NT2/D1 (cell line): ENCODE results near the gene C11orf42.

Experiments
- DNase-seq: peaks from one replicate; pipeline ENCODE4 v3.0.0-alpha.2; 2011; ENCODE audit warnings: low read depth, low spot score
- H3K27me3 ChIP-seq: 2 replicates; pipeline ENCODE4 v1.6.0; 2011; ENCODE audit warnings: mild to moderate bottlenecking; ENCODE audit not compliant: insufficient read length, insufficient read depth
- H3K36me3 ChIP-seq: 2 replicates; pipeline ENCODE4 v1.6.1; 2011; ENCODE audit warnings: mild to moderate bottlenecking, low read length, mixed read lengths; ENCODE audit not compliant: insufficient read depth, insufficient read length
- H3K4me1 ChIP-seq: 2 replicates; pipeline ENCODE4 v1.5.1; 2011; ENCODE audit not compliant: insufficient read depth, insufficient read length
- H3K4me3 ChIP-seq: 2 replicates; pipeline ENCODE4 v1.5.1; 2011; ENCODE audit warnings: low read depth; ENCODE audit not compliant: insufficient read length
- H3K9ac ChIP-seq: 2 replicates; pipeline ENCODE4 v1.6.0; 2011; ENCODE audit warnings: low read depth; ENCODE audit not compliant: insufficient read length
- H3K9me3 ChIP-seq: 2 replicates; pipeline ENCODE4 v1.5.1; 2011; ENCODE audit warnings: mild to moderate bottlenecking, low read length; ENCODE audit not compliant: insufficient read depth
- SUZ12 ChIP-seq: IDR thresholded peaks from 2 replicates; pipeline ENCODE4 v1.6.1; 2011; ENCODE audit not compliant: insufficient read length, insufficient read depth; ENCODE audit errors: extremely low read depth
- YY1 ChIP-seq: IDR thresholded peaks from 2 replicates; pipeline ENCODE4 v1.6.1; 2011; ENCODE audit not compliant: insufficient read length, insufficient read depth
- ZNF274 ChIP-seq: IDR thresholded peaks from 2 replicates; pipeline ENCODE4 v1.6.1; 2011; ENCODE audit warnings: mild to moderate bottlenecking, low read depth, low read length

Gene C11orf42

GRCh38 chr11:6223854-6224253, 18.5 kb downstream of the C11orf42 start:
- Histone ChIP-seq H3K9ac (no peak overlapping the region), H3K36me3 (peaks cover 42% of the 10 kb centered on the region)

GRCh38 chr11:6224421-6224820, 19.1 kb downstream of the C11orf42 start:
- TF ChIP-seq ZNF274 (no peak), SUZ12 (no peak), YY1 (no peak)
- DNase-seq: no peak
- H3K4me1 ChIP-seq: no peaks in the 10 kb centered on the region
- H3K36me3 ChIP-seq: peaks cover 38% of the 10 kb centered on the region
- no peaks in the 10 kb centered on the region for H3K9me3 ChIP-seq
- no peak overlapping the region for H3K9ac ChIP-seq
- no peaks in the 10 kb centered on the region for H3K27me3 ChIP-seq
- H3K4me3 ChIP-seq: no peak overlapping the region

More at GRCh38 chr11:6223854-6224253, 18.5 kb downstream of the C11orf42 start:
- no peak overlapping the region for H3K4me3 ChIP-seq
- no peaks in the 10 kb centered on the region for H3K9me3 ChIP-seq
- DNase-seq: no peak
- H3K4me1 ChIP-seq: no peaks in the 10 kb centered on the region
- H3K27me3 ChIP-seq: no peaks in the 10 kb centered on the region
- TF ChIP-seq SUZ12 (no peak), YY1 (no peak), ZNF274 (no peak)

GRCh38 chr11:6225024-6225423, 19.7 kb downstream of the C11orf42 start:
- H3K9ac ChIP-seq: no peak overlapping the region
- DNase-seq: no peak
- H3K4me3 ChIP-seq: no peak overlapping the region
- no peaks in the 10 kb centered on the region for H3K4me1 ChIP-seq
- H3K36me3 ChIP-seq: peaks cover 42% of the 10 kb centered on the region
- TF ChIP-seq ZNF274 (no peak), SUZ12 (no peak), YY1 (no peak)
- no peaks in the 10 kb centered on the region for H3K27me3 ChIP-seq
- no peaks in the 10 kb centered on the region for H3K9me3 ChIP-seq

DNA sequence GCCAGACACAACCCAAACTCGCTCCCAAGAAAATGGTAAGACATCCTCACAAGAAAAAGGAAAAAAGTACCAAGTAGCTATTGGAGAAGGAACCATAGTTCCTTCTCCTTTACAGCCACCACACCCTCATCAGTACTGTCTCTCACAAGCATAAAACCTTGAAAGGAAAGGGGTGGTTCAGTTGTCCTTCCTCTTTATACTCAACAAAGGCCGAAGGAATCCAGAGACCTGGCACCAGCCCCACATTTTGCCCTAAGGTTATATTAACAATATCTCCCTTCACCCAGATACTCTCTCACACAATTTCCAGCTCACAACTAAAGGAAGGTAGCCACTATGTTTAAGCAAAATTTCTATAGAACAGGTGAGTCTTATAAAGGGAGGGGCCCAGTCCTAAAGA, 20.5 kb downstream of the C11orf42 start:
- TF ChIP-seq YY1: no peak
- TF ChIP-seq ZNF274: no peak
- TF ChIP-seq SUZ12: no peak
- no peak overlapping the region for H3K4me3 ChIP-seq
- peaks cover 35% of the 10 kb centered on the region for H3K36me3 ChIP-seq
- H3K27me3 ChIP-seq: no peaks in the 10 kb centered on the region
- H3K9me3 ChIP-seq: no peaks in the 10 kb centered on the region
- no peak overlapping the region for H3K9ac ChIP-seq
- no peak for DNase-seq
- no peaks in the 10 kb centered on the region for H3K4me1 ChIP-seq

DNA sequence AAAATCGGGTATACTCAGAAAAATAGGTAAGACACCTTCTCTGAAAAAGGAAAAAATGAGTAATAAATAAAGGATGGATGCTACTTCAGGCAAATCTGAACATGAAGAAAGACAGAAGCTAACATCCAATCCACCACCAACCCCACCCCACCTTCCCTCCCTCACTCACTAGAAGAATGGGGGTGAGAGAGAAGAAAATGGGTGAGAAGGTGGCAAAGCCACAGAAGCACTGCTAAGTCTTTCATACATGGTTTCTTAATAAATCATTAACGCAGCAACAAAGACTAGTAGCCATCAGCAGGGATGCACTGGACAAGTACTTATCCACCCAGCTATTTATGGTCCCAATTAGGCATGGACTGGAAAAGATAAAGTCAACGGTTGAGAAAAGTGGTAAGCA, 23.2 kb downstream of the C11orf42 start:
- Histone ChIP-seq H3K9me3 (no peaks in the 10 kb centered on the region), H3K36me3 (peaks cover 14% of the 10 kb centered on the region), H3K4me1 (peaks cover under 1% of the 10 kb centered on the region), H3K27me3 (no peaks in the 10 kb centered on the region), H3K4me3 (no peak overlapping the region), H3K9ac (no peak overlapping the region)
- TF ChIP-seq YY1 (no peak), ZNF274 (no peak), SUZ12 (no peak)
- DNase-seq: no peak

DNA sequence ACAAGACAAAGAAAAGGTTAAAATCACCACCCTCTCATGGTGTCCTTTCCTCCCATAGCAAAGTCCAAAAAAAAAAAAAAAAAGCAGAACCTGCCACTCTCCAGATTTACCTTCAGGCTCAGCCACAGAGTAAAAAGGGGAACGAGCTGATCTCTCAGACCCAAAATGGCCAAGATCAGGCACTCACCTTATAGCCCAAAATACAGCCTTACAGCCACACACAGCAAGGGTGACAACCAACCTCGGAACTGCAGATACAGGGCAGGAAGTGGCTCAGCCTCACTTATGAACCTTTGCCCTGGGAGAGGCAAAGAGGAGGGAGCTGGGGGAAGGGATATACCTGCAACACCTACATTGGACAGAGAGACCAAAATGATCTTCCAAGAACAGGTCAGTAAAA, 24.6 kb downstream of the C11orf42 start:
- no peak overlapping the region for H3K9ac ChIP-seq
- no peaks in the 10 kb centered on the region for H3K9me3 ChIP-seq
- DNase-seq: no peak
- no peak overlapping the region for H3K4me3 ChIP-seq
- no peaks in the 10 kb centered on the region for H3K27me3 ChIP-seq
- H3K4me1 ChIP-seq: peaks cover 4% of the 10 kb centered on the region
- TF ChIP-seq SUZ12 (no peak), ZNF274 (no peak), YY1 (no peak)
- peaks cover 5% of the 10 kb centered on the region for H3K36me3 ChIP-seq

- Histone ChIP-seq H3K27me3 (no peaks in the 10 kb centered on the region), H3K9me3 (no peaks in the 10 kb centered on the region), H3K4me3 (no peak overlapping the region), H3K36me3 (peaks cover 5% of the 10 kb centered on the region), H3K4me1 (peaks cover 4% of the 10 kb centered on the region), H3K9ac (no peak overlapping the region)
- no peak for DNase-seq
- TF ChIP-seq YY1 (no peak), SUZ12 (no peak), ZNF274 (no peak)
Measured at GRCh38 chr11:6232899-6233298, 27.5 kb downstream of the C11orf42 start.
